COR-L47 (cell line): ENCODE measurements around the gene UBE3A.

ENCODE experiments used
- DNase-seq: peaks from one replicate; lab custom pipeline; 2025; lab: John Stamatoyannopoulos, UW

The UBE3A gene

GRCh38 chr15:25403771-25404170 is 35.1 kb downstream of the UBE3A start:
- DNase-seq, result no peak

GRCh38 chr15:25402342-25402741 is 36.5 kb downstream of the UBE3A start:
- DNase-seq, result no peak

GRCh38 chr15:25401501-25401900 is 37.3 kb downstream of the UBE3A start:
- no peak for DNase-seq

GRCh38 chr15:25397100-25397499 is 41.7 kb downstream of the UBE3A start:
- DNase-seq, result no peak

- DNase-seq, result no peak
Measured at GRCh38 chr15:25394898-25395297, 43.9 kb downstream of the UBE3A start.

GRCh38 chr15:25392806-25393205 is 46.0 kb downstream of the UBE3A start:
- DNase-seq, result no peak

GRCh38 chr15:25391971-25392721 is 46.7 kb downstream of the UBE3A start:
- no peak for DNase-seq

GRCh38 chr15:25385986-25386385 is 52.8 kb downstream of the UBE3A start:
- no peak for DNase-seq

GRCh38 chr15:25381579-25381978 is 57.2 kb downstream of the UBE3A start:
- no peak for DNase-seq

GRCh38 chr15:25378501-25378901 is 60.3 kb downstream of the UBE3A start:
- no peak for DNase-seq

GRCh38 chr15:25375557-25375956 is 63.3 kb downstream of the UBE3A start:
- DNase-seq, result no peak

GRCh38 chr15:25374143-25374542 is 64.7 kb downstream of the UBE3A start:
- no peak for DNase-seq

- DNase-seq, result no peak
Measured at GRCh38 chr15:25372298-25372697, 66.5 kb downstream of the UBE3A start.

- DNase-seq, result no peak
Measured at GRCh38 chr15:25368850-25369249, 70.0 kb downstream of the UBE3A start.

GRCh38 chr15:25366058-25366457 is 72.8 kb downstream of the UBE3A start:
- DNase-seq, result no peak

- no peak for DNase-seq
Measured at GRCh38 chr15:25362545-25362944, 76.3 kb downstream of the UBE3A start.

GRCh38 chr15:25347707-25348106 is 91.1 kb downstream of the UBE3A start:
- no peak for DNase-seq

- no peak for DNase-seq
Measured at GRCh38 chr15:25346371-25346770, 92.5 kb downstream of the UBE3A start.

- no peak for DNase-seq
Measured at GRCh38 chr15:25345943-25346342, 92.9 kb downstream of the UBE3A start.

- no peak for DNase-seq
Measured at GRCh38 chr15:25342629-25343028, 96.2 kb downstream of the UBE3A start.

GRCh38 chr15:25339431-25339830 is 99.4 kb downstream of the UBE3A start:
- no peak for DNase-seq

GRCh38 chr15:25335279-25335678 is 103.5 kb downstream of the UBE3A start:
- no peak for DNase-seq

- DNase-seq, result no peak
Measured at GRCh38 chr15:25333049-25333448, 105.8 kb downstream of the UBE3A start.

- DNase-seq, result no peak
Measured at GRCh38 chr15:25332306-25332705, 106.5 kb downstream of the UBE3A start.
